ENCODE data around the gene ANKRD34C. TPM values are rescaled to one million over a fixed set of nuclear protein-coding genes. Genes with fewer than 3 reads are reported as not detected.
"Not testable (repeated sequence)": the region's sequence is repeated elsewhere in the genome, so short reads cannot be mapped to it uniquely, and the experiment has no call there.

The ANKRD34C gene
- polyA plus RNA-seq, 1 experiment: not detected

DNA sequence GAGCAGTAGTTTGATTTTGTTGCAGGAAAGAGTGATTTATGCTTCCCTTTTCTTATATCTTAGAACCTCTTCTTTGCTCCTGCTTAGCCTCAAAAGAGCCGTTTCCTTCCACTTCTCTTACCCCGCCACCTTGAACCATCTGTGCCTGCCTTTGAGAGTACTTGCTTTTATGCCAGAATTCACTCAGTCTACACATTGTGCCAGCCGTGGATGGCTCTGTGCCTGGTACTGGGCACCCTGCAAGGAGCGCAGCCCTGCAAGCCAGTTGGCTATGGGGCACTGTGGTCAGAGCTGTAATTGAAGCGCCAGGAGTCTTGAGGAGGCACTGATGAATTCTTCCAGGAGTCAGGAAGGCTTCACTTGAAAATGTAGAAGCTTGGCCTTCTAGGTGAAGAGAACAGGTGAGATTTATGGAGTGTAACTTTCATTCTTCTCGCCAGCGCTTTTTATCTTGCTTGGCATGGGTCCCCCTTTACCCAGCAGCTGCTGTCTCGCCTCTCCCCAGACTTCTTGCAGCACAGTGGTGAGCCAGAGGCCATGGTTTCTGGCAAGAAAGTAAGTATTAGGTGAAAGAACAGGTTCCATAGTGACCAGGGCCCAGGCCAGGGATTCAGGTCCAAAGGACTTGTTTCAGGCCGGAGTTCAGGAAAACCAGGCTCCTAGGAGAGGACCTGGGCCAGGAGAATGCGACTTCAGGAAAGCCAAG lies 33.3 kb downstream of the ANKRD34C start:
- TF ChIP-seq, protein P1, sequence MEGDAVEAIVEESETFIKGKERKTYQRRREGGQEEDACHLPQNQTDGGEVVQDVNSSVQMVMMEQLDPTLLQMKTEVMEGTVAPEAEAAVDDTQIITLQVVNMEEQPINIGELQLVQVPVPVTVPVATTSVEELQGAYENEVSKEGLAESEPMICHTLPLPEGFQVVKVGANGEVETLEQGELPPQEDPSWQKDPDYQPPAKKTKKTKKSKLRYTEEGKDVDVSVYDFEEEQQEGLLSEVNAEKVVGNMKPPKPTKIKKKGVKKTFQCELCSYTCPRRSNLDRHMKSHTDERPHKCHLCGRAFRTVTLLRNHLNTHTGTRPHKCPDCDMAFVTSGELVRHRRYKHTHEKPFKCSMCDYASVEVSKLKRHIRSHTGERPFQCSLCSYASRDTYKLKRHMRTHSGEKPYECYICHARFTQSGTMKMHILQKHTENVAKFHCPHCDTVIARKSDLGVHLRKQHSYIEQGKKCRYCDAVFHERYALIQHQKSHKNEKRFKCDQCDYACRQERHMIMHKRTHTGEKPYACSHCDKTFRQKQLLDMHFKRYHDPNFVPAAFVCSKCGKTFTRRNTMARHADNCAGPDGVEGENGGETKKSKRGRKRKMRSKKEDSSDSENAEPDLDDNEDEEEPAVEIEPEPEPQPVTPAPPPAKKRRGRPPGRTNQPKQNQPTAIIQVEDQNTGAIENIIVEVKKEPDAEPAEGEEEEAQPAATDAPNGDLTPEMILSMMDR (IDR thresholded peaks at IDR 0.05; ENCODE audit: insufficient read depth, low read depth, low read length): no peak
- Histone ChIP-seq H3K36me3 (ENCODE audit: control insufficient read depth, insufficient read depth, low read length) (peaks cover 35% of the 10 kb centered on the region), H3K27me3 (ENCODE audit: control insufficient read depth, insufficient read depth, low read length) (no peaks in the 10 kb centered on the region), H3K4me3 (ENCODE audit: low read depth, low read length) (no peak overlapping the region)
- no peak for DNase-seq (ENCODE audit: low read depth)
- POLR2A ChIA-PET: no interaction called here
- CTCF ChIA-PET: interaction anchor here (1.7 kb wide), 1 partner anchor 8 kb away, joined by 4 read pairs; no protein-coding TSS in a partner anchor

- Histone ChIP-seq H3K27me3 (ENCODE audit: control insufficient read depth, insufficient read depth, low read length) (no peaks in the 10 kb centered on the region), H3K4me3 (ENCODE audit: low read depth, low read length) (no peak overlapping the region), H3K36me3 (ENCODE audit: control insufficient read depth, insufficient read depth, low read length) (peaks cover 41% of the 10 kb centered on the region)
- ChIA-PET POLR2A (no interaction called here), CTCF (no interaction called here)
- DNase-seq (ENCODE audit: low read depth): no peak
- TF ChIP-seq, protein P1 (IDR thresholded peaks at IDR 0.05; ENCODE audit: insufficient read depth, low read depth, low read length): no peak
Measured at GRCh38 chr15:79316864-79317263, 34.3 kb downstream of the ANKRD34C start.

DNA sequence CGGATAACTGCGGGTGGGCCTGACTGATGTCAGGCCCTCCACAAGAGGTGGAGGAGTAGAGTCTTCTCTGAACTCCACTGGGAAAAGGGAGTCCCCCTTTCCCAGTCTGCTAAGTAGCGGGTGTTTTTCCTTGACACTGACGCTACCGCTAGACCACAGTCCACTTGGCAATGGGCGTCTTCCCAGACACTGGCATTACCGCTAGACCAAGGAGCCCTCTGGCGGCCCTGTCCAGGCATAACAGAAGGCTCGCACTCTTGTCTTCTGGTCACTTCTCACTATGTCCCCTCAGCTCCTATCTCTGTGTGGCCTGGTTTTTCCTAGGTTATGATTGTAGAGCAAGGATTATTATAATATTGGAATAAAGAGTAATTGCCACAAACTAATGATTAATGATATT lies 37.5 kb downstream of the ANKRD34C start:
- DNase-seq (ENCODE audit: low read depth); H3K27me3 ChIP-seq (ENCODE audit: control insufficient read depth, insufficient read depth, low read length); H3K4me3 ChIP-seq (ENCODE audit: low read depth, low read length); POLR2A ChIA-PET: not testable (repeated sequence)
- H3K36me3 ChIP-seq (ENCODE audit: control insufficient read depth, insufficient read depth, low read length): peaks cover 37% of the 10 kb centered on the region
- CTCF ChIA-PET: interaction anchor here (1.0 kb wide), 2 partner anchors 9 to 15 kb away, joined by 3 to 4 read pairs; partner anchors contain the start of gene TMED3

DNA sequence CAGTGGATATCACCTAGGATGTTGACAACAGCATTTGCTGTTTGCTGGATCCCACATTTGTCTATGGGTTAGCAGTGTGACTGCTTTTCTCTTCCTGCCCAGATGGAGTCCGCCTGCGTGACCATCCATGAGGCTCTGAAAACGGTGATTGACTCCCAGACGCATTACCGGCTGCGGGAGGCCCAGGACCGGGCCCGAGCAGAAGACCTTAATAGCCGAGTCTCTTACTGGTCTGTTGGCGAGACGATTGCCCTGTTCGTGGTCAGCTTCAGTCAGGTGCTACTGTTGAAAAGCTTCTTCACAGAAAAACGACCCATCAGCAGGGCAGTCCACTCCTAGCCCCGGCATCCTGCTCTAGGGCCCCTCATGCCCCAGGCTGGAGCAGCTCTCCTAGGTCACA lies 39.4 kb downstream of the ANKRD34C start:
- POLR2A ChIA-PET: no interaction called here
- CTCF ChIA-PET: interaction anchor here (0.6 kb wide), 1 partner anchor 776 kb away, joined by 3 read pairs; no protein-coding TSS in a partner anchor

GRCh38 chr15:79322306-79322705 lies 39.8 kb downstream of the ANKRD34C start:
- ChIA-PET CTCF (no interaction called here), POLR2A (no interaction called here)
- no peaks in the 10 kb centered on the region for H3K27me3 ChIP-seq (ENCODE audit: control insufficient read depth, insufficient read depth, low read length)
- TF ChIP-seq, protein P1 (IDR thresholded peaks at IDR 0.05; ENCODE audit: insufficient read depth, low read depth, low read length): no peak
- H3K36me3 ChIP-seq (ENCODE audit: control insufficient read depth, insufficient read depth, low read length): peaks cover 26% of the 10 kb centered on the region
- no peak for DNase-seq (ENCODE audit: low read depth)
- H3K4me3 ChIP-seq (ENCODE audit: low read depth, low read length): no peak overlapping the region

More for the DNA sequence above, 39.4 kb downstream of the ANKRD34C start:
- TF ChIP-seq, protein P1 (IDR thresholded peaks at IDR 0.05; ENCODE audit: insufficient read depth, low read depth, low read length): no peak
- DNase-seq (ENCODE audit: low read depth): no peak
- Histone ChIP-seq H3K27me3 (ENCODE audit: control insufficient read depth, insufficient read depth, low read length) (no peaks in the 10 kb centered on the region), H3K4me3 (ENCODE audit: low read depth, low read length) (no peak overlapping the region), H3K36me3 (ENCODE audit: control insufficient read depth, insufficient read depth, low read length) (peaks cover 28% of the 10 kb centered on the region)
